ENCODE data around the gene PPP2R5D. TPM values are rescaled to one million over a fixed set of nuclear protein-coding genes. Genes with fewer than 3 reads are reported as not detected.

PPP2R5D gene
- total and polyA plus RNA-seq, 9 of the 15 experiments (the other 6 are each of a cell fraction or from before 2014, with no cell fraction given), result 1.3 to 96.1 (median 38.4) TPM

- TF ChIP-seq, protein P1, sequence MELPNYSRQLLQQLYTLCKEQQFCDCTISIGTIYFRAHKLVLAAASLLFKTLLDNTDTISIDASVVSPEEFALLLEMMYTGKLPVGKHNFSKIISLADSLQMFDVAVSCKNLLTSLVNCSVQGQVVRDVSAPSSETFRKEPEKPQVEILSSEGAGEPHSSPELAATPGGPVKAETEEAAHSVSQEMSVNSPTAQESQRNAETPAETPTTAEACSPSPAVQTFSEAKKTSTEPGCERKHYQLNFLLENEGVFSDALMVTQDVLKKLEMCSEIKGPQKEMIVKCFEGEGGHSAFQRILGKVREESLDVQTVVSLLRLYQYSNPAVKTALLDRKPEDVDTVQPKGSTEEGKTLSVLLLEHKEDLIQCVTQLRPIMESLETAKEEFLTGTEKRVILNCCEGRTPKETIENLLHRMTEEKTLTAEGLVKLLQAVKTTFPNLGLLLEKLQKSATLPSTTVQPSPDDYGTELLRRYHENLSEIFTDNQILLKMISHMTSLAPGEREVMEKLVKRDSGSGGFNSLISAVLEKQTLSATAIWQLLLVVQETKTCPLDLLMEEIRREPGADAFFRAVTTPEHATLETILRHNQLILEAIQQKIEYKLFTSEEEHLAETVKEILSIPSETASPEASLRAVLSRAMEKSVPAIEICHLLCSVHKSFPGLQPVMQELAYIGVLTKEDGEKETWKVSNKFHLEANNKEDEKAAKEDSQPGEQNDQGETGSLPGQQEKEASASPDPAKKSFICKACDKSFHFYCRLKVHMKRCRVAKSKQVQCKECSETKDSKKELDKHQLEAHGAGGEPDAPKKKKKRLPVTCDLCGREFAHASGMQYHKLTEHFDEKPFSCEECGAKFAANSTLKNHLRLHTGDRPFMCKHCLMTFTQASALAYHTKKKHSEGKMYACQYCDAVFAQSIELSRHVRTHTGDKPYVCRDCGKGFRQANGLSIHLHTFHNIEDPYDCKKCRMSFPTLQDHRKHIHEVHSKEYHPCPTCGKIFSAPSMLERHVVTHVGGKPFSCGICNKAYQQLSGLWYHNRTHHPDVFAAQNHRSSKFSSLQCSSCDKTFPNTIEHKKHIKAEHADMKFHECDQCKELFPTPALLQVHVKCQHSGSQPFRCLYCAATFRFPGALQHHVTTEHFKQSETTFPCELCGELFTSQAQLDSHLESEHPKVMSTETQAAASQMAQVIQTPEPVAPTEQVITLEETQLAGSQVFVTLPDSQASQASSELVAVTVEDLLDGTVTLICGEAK (IDR thresholded peaks at IDR 0.05), result peak; percentile 89
- TF ChIP-seq, protein P1 (CRISPR knock-in tag; IDR thresholded peaks at IDR 0.05), result no peak
- TF ChIP-seq L3MBTL2 (IDR thresholded peaks at IDR 0.05) (peak; percentile 91), DPF2 (IDR thresholded peaks at IDR 0.05) (peak; percentile 16; the same call in 1 of the 2 replicates), THAP7 (CRISPR knock-in tag; IDR thresholded peaks at IDR 0.05) (peak; percentile 84), ZNF75A (CRISPR knock-in tag; IDR thresholded peaks at IDR 0.05) (no peak), ETV1 (tag; conservative IDR thresholded peaks at IDR 0.05; ENCODE audit: low read depth) (0 out of 2 replicates have a peak, but pooled peaks have one; percentile 28), CREB3L1 (IDR thresholded peaks at IDR 0.05; ENCODE audit: borderline replicate concordance, low read depth) (peak; percentile 86; the same call in 1 of the 2 replicates), RBBP5 (IDR thresholded peaks at IDR 0.05; ENCODE audit: borderline replicate concordance, insufficient read depth, low read length, poor library complexity, severe bottlenecking) (peak; percentile 91), MXI1 (IDR thresholded peaks at IDR 0.05; ENCODE audit: low read depth, low read length) (peak; percentile 48; the same call in 1 of the 2 replicates), GABPB2 (CRISPR knock-in tag; conservative IDR thresholded peaks at IDR 0.05) (peak; percentile 54; the same call in 1 of the 2 replicates)
- TF ChIP-seq, protein P2, sequence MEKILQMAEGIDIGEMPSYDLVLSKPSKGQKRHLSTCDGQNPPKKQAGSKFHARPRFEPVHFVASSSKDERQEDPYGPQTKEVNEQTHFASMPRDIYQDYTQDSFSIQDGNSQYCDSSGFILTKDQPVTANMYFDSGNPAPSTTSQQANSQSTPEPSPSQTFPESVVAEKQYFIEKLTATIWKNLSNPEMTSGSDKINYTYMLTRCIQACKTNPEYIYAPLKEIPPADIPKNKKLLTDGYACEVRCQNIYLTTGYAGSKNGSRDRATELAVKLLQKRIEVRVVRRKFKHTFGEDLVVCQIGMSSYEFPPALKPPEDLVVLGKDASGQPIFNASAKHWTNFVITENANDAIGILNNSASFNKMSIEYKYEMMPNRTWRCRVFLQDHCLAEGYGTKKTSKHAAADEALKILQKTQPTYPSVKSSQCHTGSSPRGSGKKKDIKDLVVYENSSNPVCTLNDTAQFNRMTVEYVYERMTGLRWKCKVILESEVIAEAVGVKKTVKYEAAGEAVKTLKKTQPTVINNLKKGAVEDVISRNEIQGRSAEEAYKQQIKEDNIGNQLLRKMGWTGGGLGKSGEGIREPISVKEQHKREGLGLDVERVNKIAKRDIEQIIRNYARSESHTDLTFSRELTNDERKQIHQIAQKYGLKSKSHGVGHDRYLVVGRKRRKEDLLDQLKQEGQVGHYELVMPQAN (IDR thresholded peaks at IDR 0.05; ENCODE audit: borderline replicate concordance), result peak; percentile 32
Measured at GRCh38 chr6:43021270-43022047, 37.1 kb downstream of the PPP2R5D start, which contains the start of gene RRP36 (continued).

All from K562 (cell line).